ENCODE data around the gene COG8.

GRCh38 chr16:69373019-69373418 lies 33.7 kb upstream of the COG8 start:
- TF ChIP-seq, protein P1, sequence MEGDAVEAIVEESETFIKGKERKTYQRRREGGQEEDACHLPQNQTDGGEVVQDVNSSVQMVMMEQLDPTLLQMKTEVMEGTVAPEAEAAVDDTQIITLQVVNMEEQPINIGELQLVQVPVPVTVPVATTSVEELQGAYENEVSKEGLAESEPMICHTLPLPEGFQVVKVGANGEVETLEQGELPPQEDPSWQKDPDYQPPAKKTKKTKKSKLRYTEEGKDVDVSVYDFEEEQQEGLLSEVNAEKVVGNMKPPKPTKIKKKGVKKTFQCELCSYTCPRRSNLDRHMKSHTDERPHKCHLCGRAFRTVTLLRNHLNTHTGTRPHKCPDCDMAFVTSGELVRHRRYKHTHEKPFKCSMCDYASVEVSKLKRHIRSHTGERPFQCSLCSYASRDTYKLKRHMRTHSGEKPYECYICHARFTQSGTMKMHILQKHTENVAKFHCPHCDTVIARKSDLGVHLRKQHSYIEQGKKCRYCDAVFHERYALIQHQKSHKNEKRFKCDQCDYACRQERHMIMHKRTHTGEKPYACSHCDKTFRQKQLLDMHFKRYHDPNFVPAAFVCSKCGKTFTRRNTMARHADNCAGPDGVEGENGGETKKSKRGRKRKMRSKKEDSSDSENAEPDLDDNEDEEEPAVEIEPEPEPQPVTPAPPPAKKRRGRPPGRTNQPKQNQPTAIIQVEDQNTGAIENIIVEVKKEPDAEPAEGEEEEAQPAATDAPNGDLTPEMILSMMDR (IDR thresholded peaks at IDR 0.05): no peak
- TF ChIP-seq POLR2A (IDR thresholded peaks at IDR 0.05): no peak
